DOHH2 (cell line): ENCODE measurements around the gene TMEM131.

Source experiments
- CTCF ChIP-seq: fragments of 200-600 bp; sonication (generic); IDR thresholded peaks from one replicate; pipeline ENCODE4 v1.5.1; 2014; ENCODE audit warnings: antibody characterized with exemption, mild to moderate bottlenecking, low read depth, low read length; ENCODE audit not compliant: poor library complexity, severe bottlenecking
- EZH2phosphoT487 ChIP-seq: fragments of 200-600 bp; sonication (generic); IDR thresholded peaks from 2 replicates; pipeline ENCODE4 v1.6.1; 2017; ENCODE audit warnings: borderline replicate concordance, mild to moderate bottlenecking, antibody characterized with exemption, low read length, moderate library complexity, mixed read lengths

DNA sequence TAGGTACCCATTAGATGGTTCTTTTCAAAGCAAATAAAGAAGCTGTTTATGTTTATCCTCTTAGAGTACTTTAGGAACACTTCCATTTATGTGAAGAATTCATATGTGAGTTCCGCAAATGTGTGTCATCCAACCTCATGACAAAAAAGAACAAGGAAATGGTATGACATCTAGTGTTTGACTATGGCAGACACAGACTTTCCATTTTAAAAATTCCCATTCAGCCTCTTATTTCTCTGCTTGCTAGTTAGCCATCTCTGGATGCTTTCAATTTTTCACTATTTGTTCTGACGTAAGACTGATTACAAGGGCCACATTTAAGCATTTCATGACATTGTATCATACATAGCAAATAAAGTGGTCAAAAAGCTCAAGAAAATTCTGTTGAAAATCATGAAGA is 179.3 kb downstream of the TMEM131 start:
- no peak for TF ChIP-seq CTCF
- TF ChIP-seq EZH2phosphoT487 = no peak
